PC-9 (cell line): Measurements from ENCODE around the gene IFI27L1. TPM values are rescaled to one million over a fixed set of nuclear protein-coding genes. Genes with fewer than 3 reads are reported as not detected.

Experiments used
- BruUV-seq: library from RNA; stranded (reverse); fragments of 400-500 nt; replicated peaks from 2 replicates; lab custom pipeline; 2021; lab: Mats Ljungman, UMichigan
- CTCF ChIA-PET: fragments of 300-600 bp; sonication (Branson Sonifier 250); formaldehyde crosslinking; loops from one replicate; lab custom pipeline; 2022; ENCODE audit warnings: antibody characterized with exemption; lab: Charles Lee
- POLR2A ChIA-PET: fragments of 300-600 bp; sonication (Branson Sonifier 250); formaldehyde crosslinking; loops from one replicate; lab custom pipeline; 2022; ENCODE audit warnings: antibody characterized with exemption; ENCODE audit not compliant: unreplicated experiment; lab: Charles Lee
- DNase-seq, 2 experiments: peaks; one replicate each; pipeline versions ENCODE4 v3.0.0 to v3.0.0-alpha.2; 2015 to 2022; ENCODE audit warnings: mixed read lengths in 1 of 2
- H2AFZ ChIP-seq: fragments of 200-600 bp; sonication (generic); 2 replicates; pipeline ENCODE4 v1.8.1; 2017; ENCODE audit warnings: antibody characterized with exemption
- H3F3A ChIP-seq: fragments of 200-600 bp; sonication (generic); 2 replicates; pipeline ENCODE4 v1.8.1; 2017; ENCODE audit warnings: antibody characterized with exemption, mild to moderate bottlenecking, low read depth; ENCODE audit not compliant: insufficient read depth
- H3K27ac ChIP-seq: fragments of 200-600 bp; sonication (generic); 2 replicates; pipeline ENCODE4 v1.6.1; 2016; ENCODE audit warnings: mixed run types
- H3K27me3 ChIP-seq: fragments of 200-600 bp; sonication (generic); 2 replicates; pipeline ENCODE4 v1.6.1; 2016; ENCODE audit warnings: low read depth, mixed run types; ENCODE audit not compliant: insufficient read depth
- H3K36me3 ChIP-seq: fragments of 200-600 bp; sonication (generic); 2 replicates; pipeline ENCODE4 v1.6.1; 2016; ENCODE audit warnings: low read depth, mixed run types
- H3K4me1 ChIP-seq: fragments of 200-600 bp; sonication (generic); replicated peaks from 2 replicates; pipeline ENCODE4 v1.6.1; 2016; ENCODE audit warnings: mixed run types; ENCODE audit not compliant: insufficient read depth
- H3K4me2 ChIP-seq: fragments of 200-600 bp; sonication (generic); 2 replicates; pipeline ENCODE4 v1.6.1; 2017; ENCODE audit warnings: mixed run types
- H3K4me3 ChIP-seq: fragments of 200-600 bp; sonication (generic); 2 replicates; pipeline ENCODE4 v1.6.1; 2016; ENCODE audit warnings: mixed run types
- H3K79me2 ChIP-seq: fragments of 200-600 bp; sonication (generic); 2 replicates; pipeline ENCODE4 v1.6.1; 2017; ENCODE audit warnings: low read depth, mixed run types
- H3K9me2 ChIP-seq: fragments of 200-600 bp; sonication (generic); 2 replicates; pipeline ENCODE4 v1.8.1; 2017; ENCODE audit warnings: mild to moderate bottlenecking; ENCODE audit not compliant: insufficient read depth
- H3K9me3 ChIP-seq: fragments of 200-600 bp; sonication (generic); 2 replicates; pipeline ENCODE4 v1.8.1; 2016; ENCODE audit warnings: low read depth; ENCODE audit not compliant: insufficient read depth
- H4K20me1 ChIP-seq: fragments of 200-600 bp; sonication (generic); 2 replicates; pipeline ENCODE4 v1.8.1; 2017; ENCODE audit not compliant: insufficient read depth
- CTCF ChIP-seq: fragments of 200-600 bp; sonication (generic); conservative IDR thresholded peaks from 2 replicates; pipeline ENCODE4 v1.6.1; 2017; ENCODE audit warnings: mixed run types, antibody characterized with exemption, mild to moderate bottlenecking, moderate library complexity
- EZH2 ChIP-seq: fragments of 200-600 bp; sonication (generic); IDR thresholded peaks from 2 replicates; pipeline ENCODE4 v1.8.0; 2017; ENCODE audit warnings: antibody characterized with exemption, low read depth
- intact Hi-C: fragments of 100-400 bp; cut with micrococcal nuclease; formaldehyde crosslinking; loops from one replicate; pipeline ENCODE4 v1.10.0; 2022; ENCODE audit not compliant: unreplicated experiment
- total RNA-seq: library from RNA; stranded (reverse); gene quantifications from 2 replicates; pipeline ENCODE4 v1.2.3, GENCODE V29; 2021

IFI27L1 gene
- total RNA-seq, 1 experiment from 2014 or later = 9.7 TPM

- no peak overlapping the region for H3K27ac ChIP-seq
- no peak for TF ChIP-seq CTCF
- no peak for TF ChIP-seq EZH2
- no peaks in the 10 kb centered on the region for H3F3A ChIP-seq
- no peaks in the 10 kb centered on the region for H3K9me2 ChIP-seq
- no peaks in the 10 kb centered on the region for H3K79me2 ChIP-seq
- intact Hi-C loops = no loop called here
- H3K27me3 ChIP-seq = 0 out of 2 replicates have a peak, but pooled peaks cover 4% of the 10 kb centered on the region
- H3K9me3 ChIP-seq = no peaks in the 10 kb centered on the region
- no peak for DNase-seq
- ChIA-PET CTCF (no interaction called here), POLR2A (no interaction called here)
- no peak overlapping the region for H3K4me3 ChIP-seq
- H2AFZ ChIP-seq = no peak overlapping the region
- no peaks in the 10 kb centered on the region for H4K20me1 ChIP-seq
- no TSS peak for BruUV-seq
- H3K4me1 ChIP-seq = 0 out of 2 replicates have a peak, but pooled peaks cover 1% of the 10 kb centered on the region
- no peak overlapping the region for H3K4me2 ChIP-seq
- no peaks in the 10 kb centered on the region for H3K36me3 ChIP-seq
Observed at GRCh38 chr14:94124582-94125377, 43.7 kb downstream of the IFI27L1 start.

GRCh38 chr14:94125659-94126418 is 44.7 kb downstream of the IFI27L1 start:
- intact Hi-C loops = no loop called here
- no TSS peak for BruUV-seq
- CTCF ChIA-PET = no interaction called here
- TF ChIP-seq EZH2 = no peak
- no peak for TF ChIP-seq CTCF
- H3K9me2 ChIP-seq = no peaks in the 10 kb centered on the region
- H3K27me3 ChIP-seq = 0 out of 2 replicates have a peak, but pooled peaks cover 4% of the 10 kb centered on the region
- H3K4me1 ChIP-seq = 0 out of 2 replicates have a peak, but pooled peaks cover 4% of the 10 kb centered on the region
- H3F3A ChIP-seq = no peaks in the 10 kb centered on the region
- POLR2A ChIA-PET = no interaction called here
- H3K4me2 ChIP-seq = no peak overlapping the region
- no peak overlapping the region for H2AFZ ChIP-seq
- H3K4me3 ChIP-seq = no peak overlapping the region
- no peak overlapping the region for H3K27ac ChIP-seq
- H3K36me3 ChIP-seq = no peaks in the 10 kb centered on the region
- DNase-seq = no peak
- no peaks in the 10 kb centered on the region for H3K79me2 ChIP-seq
- H4K20me1 ChIP-seq = no peaks in the 10 kb centered on the region
- H3K9me3 ChIP-seq = no peaks in the 10 kb centered on the region

- H4K20me1 ChIP-seq = no peaks in the 10 kb centered on the region
- TF ChIP-seq EZH2 (no peak), CTCF (no peak)
- no peaks in the 10 kb centered on the region for H3K9me3 ChIP-seq
- no peak overlapping the region for H3K4me2 ChIP-seq
- ChIA-PET CTCF (no interaction called here), POLR2A (no interaction called here)
- no TSS peak for BruUV-seq
- H3K4me1 ChIP-seq = 0 out of 2 replicates have a peak, but pooled peaks cover 4% of the 10 kb centered on the region
- no peak overlapping the region for H3K4me3 ChIP-seq
- DNase-seq = no peak
- no peaks in the 10 kb centered on the region for H3K36me3 ChIP-seq
- H3F3A ChIP-seq = no peaks in the 10 kb centered on the region
- intact Hi-C loops = no loop called here
- H2AFZ ChIP-seq = no peak overlapping the region
- H3K27ac ChIP-seq = no peak overlapping the region
- no peaks in the 10 kb centered on the region for H3K9me2 ChIP-seq
- H3K79me2 ChIP-seq = no peaks in the 10 kb centered on the region
- 0 out of 2 replicates have a peak, but pooled peaks cover under 1% of the 10 kb centered on the region for H3K27me3 ChIP-seq
Observed at GRCh38 chr14:94126419-94126677, 45.2 kb downstream of the IFI27L1 start.
